GM18951 (cell line): ENCODE data around the gene TSN.
A peak's percentile ranks its signal among the peaks of the same experiment; 100 is the strongest.
"Not testable (repeated sequence)": the region's sequence is repeated elsewhere in the genome, so short reads cannot be mapped to it uniquely, and the experiment has no call there.

ENCODE experiments used
- POLR2A ChIP-seq: IDR thresholded peaks from 4 replicates; pipeline ENCODE4 v1.6.1; 2011; ENCODE audit warnings: mild to moderate bottlenecking; ENCODE audit not compliant: insufficient read length, insufficient read depth; ENCODE audit errors: extremely low read depth
- in situ Hi-C: fragments of 300-500 bp; cut with MboI; formaldehyde crosslinking; loops from one replicate; pipeline ENCODE4 v1.12.0; 2022; ENCODE audit warnings: low sequenced_read_pairs, mixed read lengths, inconsistent platforms; ENCODE audit not compliant: unreplicated experiment

TSN gene

DNA sequence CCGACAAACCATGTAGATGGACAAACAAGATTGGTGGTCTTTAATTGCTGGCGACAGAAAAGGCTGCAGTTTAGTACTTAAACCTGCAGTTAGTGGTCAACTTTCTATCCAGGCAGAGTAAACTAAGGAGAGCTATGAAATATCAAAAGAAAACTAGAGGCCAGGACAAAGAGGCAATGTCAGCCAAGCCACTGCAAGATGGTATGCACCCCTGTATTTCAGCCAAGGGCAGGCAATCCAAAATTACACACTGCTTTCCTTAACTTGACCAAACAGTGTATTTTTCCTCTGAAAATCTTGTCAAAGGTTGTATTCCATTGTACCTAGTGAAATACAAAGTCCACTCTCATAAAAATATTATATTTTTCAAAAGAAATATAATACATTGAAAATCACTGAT lies 28.1 kb upstream of the TSN start:
- in situ Hi-C loops = no loop called here

DNA sequence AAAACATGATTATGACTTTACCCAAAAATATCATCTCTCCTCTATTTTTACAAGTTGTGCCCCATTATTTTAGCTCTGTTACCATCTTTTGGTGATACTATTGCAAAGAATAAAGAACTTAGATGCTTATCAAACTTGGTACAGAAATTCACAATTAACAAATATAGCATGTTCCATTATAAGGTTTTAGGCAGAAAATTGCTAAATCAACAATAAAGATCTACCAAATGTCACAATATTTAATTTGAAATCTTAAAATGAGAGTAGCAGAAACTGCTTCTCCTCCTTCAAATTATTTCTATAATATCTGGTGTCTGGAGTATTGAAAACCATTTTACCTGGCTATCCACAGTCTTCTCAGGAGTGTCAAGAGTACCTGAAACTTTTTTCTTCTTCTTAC lies 27.5 kb upstream of the TSN start:
- TF ChIP-seq POLR2A = no peak
- in situ Hi-C loops = no loop called here

More for the DNA sequence above, 28.1 kb upstream of the TSN start:
- no peak for TF ChIP-seq POLR2A

- no peak for TF ChIP-seq POLR2A
- in situ Hi-C loops = no loop called here
Observed at GRCh38 chr2:121731366-121731765, 24.1 kb upstream of the TSN start.

GRCh38 chr2:121734544-121734943 lies 20.9 kb upstream of the TSN start:
- in situ Hi-C loops = not testable (repeated sequence)

DNA sequence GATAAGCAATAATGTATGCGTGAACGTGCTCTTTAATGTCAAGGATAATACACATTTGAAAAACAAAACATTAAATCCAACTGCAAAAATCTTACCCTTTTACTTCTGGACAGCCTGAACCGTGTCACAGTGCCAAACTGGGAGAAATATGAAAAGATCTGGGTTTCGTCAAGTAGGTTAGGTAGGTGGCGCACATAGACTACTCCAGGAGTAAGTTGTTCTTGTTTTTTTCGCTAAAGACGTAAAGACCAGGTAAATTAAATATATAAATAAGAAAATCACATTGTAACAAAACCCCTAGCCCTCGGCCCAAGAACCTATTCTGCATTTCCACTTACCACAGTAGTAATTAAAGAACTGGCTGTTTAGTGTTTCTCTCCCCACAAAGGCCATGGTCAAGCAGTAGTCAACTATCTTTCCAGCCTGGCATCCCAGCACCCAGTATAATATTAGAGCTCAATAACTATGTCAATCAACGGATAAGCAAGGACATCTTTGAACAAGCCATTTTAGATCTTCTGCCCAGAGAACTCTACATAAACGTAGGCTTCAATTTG lies 19.9 kb upstream of the TSN start:
- in situ Hi-C loops = no loop called here
- no peak for TF ChIP-seq POLR2A

GRCh38 chr2:121736140-121736461 lies 19.4 kb upstream of the TSN start:
- in situ Hi-C loops = no loop called here
- no peak for TF ChIP-seq POLR2A

DNA sequence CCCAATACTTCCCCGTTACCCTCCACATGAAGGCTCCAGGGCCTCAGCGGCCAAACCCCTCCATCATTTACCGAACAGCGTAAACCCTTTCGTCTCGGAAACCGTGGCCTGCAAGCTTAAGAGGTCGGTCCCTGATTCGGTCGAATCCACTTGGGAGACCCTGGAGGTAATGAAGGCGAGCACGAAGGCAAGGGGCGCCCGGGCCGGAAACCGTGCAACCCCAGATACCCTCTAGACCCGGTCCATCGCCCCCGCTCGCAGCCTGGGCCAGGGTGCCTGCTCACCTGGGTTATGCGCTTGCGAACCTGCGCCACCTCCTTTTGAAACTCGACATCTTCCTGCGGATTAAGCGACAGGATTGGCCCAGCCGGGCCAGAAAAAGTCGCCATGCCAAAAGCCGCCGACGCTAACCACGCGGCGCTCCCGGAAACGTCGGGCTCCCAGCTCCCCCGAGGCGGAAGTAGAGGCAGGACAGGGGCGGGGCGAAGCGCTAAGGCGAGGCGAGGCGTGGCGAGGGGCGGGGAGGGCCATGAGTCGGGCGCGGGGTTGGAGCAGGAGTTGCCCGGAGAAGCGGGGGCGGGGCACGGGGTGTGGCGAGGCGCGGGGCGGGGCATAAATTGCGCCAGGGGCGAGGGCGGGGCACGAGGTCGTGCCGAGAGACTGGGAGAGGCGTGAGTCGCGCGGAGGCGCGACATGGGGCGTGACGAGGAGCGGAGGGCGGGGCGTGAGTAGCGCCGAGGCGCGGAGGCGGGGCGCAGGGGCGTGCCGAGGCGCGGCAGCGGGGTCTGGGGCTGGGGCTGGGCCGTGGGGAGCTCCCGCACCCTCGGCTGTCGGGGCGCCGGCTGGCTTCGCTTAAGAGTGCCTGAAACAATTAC lies 18.8 kb upstream of the TSN start, which contains the start of gene NIFK:
Gene NIFK (minus strand): TSS at position 414 of the 875 bp plus-strand sequence. CDS start 25 bp downstream, at position 389.
- in situ Hi-C loops = no loop called here
- TF ChIP-seq POLR2A = peak; percentile 86

GRCh38 chr2:121740973-121741372 lies 14.5 kb upstream of the TSN start:
- no peak for TF ChIP-seq POLR2A
- in situ Hi-C loops = no loop called here

GRCh38 chr2:121741450-121741849 lies 14.0 kb upstream of the TSN start:
- in situ Hi-C loops = no loop called here

GRCh38 chr2:121746071-121746578 lies 9.3 kb upstream of the TSN start:
- no peak for TF ChIP-seq POLR2A

More at GRCh38 chr2:121741450-121741849, 14.0 kb upstream of the TSN start:
- TF ChIP-seq POLR2A = no peak

GRCh38 chr2:121748202-121748601 lies 7.2 kb upstream of the TSN start:
- TF ChIP-seq POLR2A = no peak
- in situ Hi-C loops = no loop called here

More at GRCh38 chr2:121746071-121746578, 9.3 kb upstream of the TSN start:
- in situ Hi-C loops = no loop called here

- in situ Hi-C loops = no loop called here
- TF ChIP-seq POLR2A = no peak
Observed at GRCh38 chr2:121754851-121755236, 607 bp upstream of the TSN start.

- no peak for TF ChIP-seq POLR2A
- in situ Hi-C loops = no loop called here
Observed at GRCh38 chr2:121764681-121765228, 9.3 kb downstream of the TSN start.

GRCh38 chr2:121766624-121767023 lies 11.2 kb downstream of the TSN start:
- in situ Hi-C loops = no loop called here
- TF ChIP-seq POLR2A = no peak

- in situ Hi-C loops = no loop called here
- no peak for TF ChIP-seq POLR2A
Observed at GRCh38 chr2:121768143-121768755, 12.8 kb downstream of the TSN start.
